Measurements from ENCODE around the gene SPDL1. TPM values are rescaled to one million over a fixed set of nuclear protein-coding genes. Genes with fewer than 3 reads are reported as not detected.

SPDL1 gene
- total and polyA plus RNA-seq, 4 donors, result 0.89 to 11.5 (median 3.0) TPM

DNA sequence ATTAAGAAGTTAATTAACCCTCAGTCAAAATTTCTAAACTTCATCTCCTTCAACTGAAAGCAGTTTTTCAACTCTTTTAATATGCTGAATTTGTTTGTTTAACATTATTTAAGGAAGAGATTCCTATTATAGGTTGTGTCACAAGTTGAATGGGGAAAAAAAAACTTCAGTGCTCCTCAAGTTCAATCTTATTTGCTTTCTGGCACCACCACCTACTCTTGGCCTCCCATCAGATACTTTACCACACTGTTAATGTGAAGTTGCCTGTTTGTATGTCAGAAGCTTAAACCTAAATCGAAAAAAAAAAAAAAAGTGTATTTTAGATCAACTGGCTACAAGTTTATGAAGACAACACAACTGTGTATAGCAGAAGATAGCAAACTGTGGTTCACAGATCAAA lies 49.4 kb downstream of the SPDL1 start:
- H3K4me3 ChIP-seq (ENCODE audit: low read depth in 1 of 3, low read length in 3 of 3), result no peak overlapping the region
- no peaks in the 10 kb centered on the region for H3K36me3 ChIP-seq (ENCODE audit: control insufficient read depth in 4 of 4, insufficient read depth in 3 of 4, low read depth in 1 of 4, low read length in 3 of 4)
- H3K4me1 ChIP-seq (ENCODE audit: control insufficient read depth in 4 of 4, insufficient read depth in 4 of 4, low read length in 3 of 4), result peaks cover 0 to 3% (median 0%) of the 10 kb centered on the region in 4 donors
- DNase-seq (ENCODE audit: low spot score), result no peak
- H3K27me3 ChIP-seq (ENCODE audit: control insufficient read depth in 4 of 4, insufficient read depth in 4 of 4, low read length in 3 of 4), result no peaks in the 10 kb centered on the region
- TF ChIP-seq, protein P1, sequence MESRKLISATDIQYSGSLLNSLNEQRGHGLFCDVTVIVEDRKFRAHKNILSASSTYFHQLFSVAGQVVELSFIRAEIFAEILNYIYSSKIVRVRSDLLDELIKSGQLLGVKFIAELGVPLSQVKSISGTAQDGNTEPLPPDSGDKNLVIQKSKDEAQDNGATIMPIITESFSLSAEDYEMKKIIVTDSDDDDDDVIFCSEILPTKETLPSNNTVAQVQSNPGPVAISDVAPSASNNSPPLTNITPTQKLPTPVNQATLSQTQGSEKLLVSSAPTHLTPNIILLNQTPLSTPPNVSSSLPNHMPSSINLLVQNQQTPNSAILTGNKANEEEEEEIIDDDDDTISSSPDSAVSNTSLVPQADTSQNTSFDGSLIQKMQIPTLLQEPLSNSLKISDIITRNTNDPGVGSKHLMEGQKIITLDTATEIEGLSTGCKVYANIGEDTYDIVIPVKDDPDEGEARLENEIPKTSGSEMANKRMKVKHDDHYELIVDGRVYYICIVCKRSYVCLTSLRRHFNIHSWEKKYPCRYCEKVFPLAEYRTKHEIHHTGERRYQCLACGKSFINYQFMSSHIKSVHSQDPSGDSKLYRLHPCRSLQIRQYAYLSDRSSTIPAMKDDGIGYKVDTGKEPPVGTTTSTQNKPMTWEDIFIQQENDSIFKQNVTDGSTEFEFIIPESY (IDR thresholded peaks at IDR 0.05), result no peak
- TF ChIP-seq, protein P2, sequence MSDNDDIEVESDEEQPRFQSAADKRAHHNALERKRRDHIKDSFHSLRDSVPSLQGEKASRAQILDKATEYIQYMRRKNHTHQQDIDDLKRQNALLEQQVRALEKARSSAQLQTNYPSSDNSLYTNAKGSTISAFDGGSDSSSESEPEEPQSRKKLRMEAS (IDR thresholded peaks at IDR 0.05), result no peak
- TF ChIP-seq TAF1 (conservative IDR thresholded peaks at IDR 0.05) (no peak), RXRA (IDR thresholded peaks at IDR 0.05) (no peak), JUND (IDR thresholded peaks at IDR 0.05) (no peak), SP1 (IDR thresholded peaks at IDR 0.05) (no peak), HNF4A (conservative IDR thresholded peaks at IDR 0.05) (no peak), EGR1 (IDR thresholded peaks at IDR 0.05; ENCODE audit: low read depth in 2 of 2) (no peak), GABPA (IDR thresholded peaks at IDR 0.05 in 1 of 2, conservative IDR thresholded peaks at IDR 0.05 in 1 of 2) (no peak)
- TF ChIP-seq, protein P3, sequence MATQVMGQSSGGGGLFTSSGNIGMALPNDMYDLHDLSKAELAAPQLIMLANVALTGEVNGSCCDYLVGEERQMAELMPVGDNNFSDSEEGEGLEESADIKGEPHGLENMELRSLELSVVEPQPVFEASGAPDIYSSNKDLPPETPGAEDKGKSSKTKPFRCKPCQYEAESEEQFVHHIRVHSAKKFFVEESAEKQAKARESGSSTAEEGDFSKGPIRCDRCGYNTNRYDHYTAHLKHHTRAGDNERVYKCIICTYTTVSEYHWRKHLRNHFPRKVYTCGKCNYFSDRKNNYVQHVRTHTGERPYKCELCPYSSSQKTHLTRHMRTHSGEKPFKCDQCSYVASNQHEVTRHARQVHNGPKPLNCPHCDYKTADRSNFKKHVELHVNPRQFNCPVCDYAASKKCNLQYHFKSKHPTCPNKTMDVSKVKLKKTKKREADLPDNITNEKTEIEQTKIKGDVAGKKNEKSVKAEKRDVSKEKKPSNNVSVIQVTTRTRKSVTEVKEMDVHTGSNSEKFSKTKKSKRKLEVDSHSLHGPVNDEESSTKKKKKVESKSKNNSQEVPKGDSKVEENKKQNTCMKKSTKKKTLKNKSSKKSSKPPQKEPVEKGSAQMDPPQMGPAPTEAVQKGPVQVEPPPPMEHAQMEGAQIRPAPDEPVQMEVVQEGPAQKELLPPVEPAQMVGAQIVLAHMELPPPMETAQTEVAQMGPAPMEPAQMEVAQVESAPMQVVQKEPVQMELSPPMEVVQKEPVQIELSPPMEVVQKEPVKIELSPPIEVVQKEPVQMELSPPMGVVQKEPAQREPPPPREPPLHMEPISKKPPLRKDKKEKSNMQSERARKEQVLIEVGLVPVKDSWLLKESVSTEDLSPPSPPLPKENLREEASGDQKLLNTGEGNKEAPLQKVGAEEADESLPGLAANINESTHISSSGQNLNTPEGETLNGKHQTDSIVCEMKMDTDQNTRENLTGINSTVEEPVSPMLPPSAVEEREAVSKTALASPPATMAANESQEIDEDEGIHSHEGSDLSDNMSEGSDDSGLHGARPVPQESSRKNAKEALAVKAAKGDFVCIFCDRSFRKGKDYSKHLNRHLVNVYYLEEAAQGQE (IDR thresholded peaks at IDR 0.05), result no peak
- TF ChIP-seq, protein P4, sequence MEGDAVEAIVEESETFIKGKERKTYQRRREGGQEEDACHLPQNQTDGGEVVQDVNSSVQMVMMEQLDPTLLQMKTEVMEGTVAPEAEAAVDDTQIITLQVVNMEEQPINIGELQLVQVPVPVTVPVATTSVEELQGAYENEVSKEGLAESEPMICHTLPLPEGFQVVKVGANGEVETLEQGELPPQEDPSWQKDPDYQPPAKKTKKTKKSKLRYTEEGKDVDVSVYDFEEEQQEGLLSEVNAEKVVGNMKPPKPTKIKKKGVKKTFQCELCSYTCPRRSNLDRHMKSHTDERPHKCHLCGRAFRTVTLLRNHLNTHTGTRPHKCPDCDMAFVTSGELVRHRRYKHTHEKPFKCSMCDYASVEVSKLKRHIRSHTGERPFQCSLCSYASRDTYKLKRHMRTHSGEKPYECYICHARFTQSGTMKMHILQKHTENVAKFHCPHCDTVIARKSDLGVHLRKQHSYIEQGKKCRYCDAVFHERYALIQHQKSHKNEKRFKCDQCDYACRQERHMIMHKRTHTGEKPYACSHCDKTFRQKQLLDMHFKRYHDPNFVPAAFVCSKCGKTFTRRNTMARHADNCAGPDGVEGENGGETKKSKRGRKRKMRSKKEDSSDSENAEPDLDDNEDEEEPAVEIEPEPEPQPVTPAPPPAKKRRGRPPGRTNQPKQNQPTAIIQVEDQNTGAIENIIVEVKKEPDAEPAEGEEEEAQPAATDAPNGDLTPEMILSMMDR (IDR thresholded peaks at IDR 0.05; ENCODE audit: low read depth, low read length, missing input control), result no peak
- 71% methylated on average over 1 of the region's 1 CpG for WGBS
- H3K27ac ChIP-seq (ENCODE audit: low read depth in 1 of 2, low read length in 2 of 2), result no peak overlapping the region
- no peaks in the 10 kb centered on the region for H3K9me3 ChIP-seq (ENCODE audit: control insufficient read depth in 4 of 4, low read length in 3 of 4)
- H3K9ac ChIP-seq (ENCODE audit: low read depth in 1 of 2, low read length in 2 of 2), result no peak overlapping the region

DNA sequence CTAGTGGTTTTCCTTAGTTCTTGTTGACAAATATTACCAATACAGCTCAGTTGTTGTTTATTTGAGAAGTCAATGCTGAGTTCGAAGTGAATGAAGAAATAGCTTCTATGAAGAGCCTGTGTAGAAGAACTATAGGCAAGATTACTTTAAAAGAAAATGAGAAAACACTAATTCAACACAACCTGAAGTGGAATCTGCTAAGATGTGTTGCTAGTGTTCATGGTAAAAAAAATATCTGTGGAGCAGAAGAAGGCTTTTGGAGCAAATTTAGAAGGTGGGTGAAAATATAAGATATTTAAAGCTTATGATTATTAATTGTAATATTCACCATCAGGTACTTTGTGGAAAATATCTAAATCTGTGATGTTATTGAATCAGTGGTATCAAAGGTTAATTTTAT lies 51.0 kb downstream of the SPDL1 start:
- no peak for DNase-seq (ENCODE audit: low spot score)
- no peaks in the 10 kb centered on the region for H3K36me3 ChIP-seq (ENCODE audit: control insufficient read depth in 4 of 4, insufficient read depth in 3 of 4, low read depth in 1 of 4, low read length in 3 of 4)
- 67% methylated on average over 1 of the region's 1 CpG for WGBS
- no peak overlapping the region for H3K27ac ChIP-seq (ENCODE audit: low read depth in 1 of 2, low read length in 2 of 2)
- H3K9ac ChIP-seq (ENCODE audit: low read depth in 1 of 2, low read length in 2 of 2), result no peak overlapping the region
- H3K27me3 ChIP-seq (ENCODE audit: control insufficient read depth in 4 of 4, insufficient read depth in 4 of 4, low read length in 3 of 4), result no peaks in the 10 kb centered on the region
- no peak for TF ChIP-seq NR2F2 (IDR thresholded peaks at IDR 0.05)
- TF ChIP-seq, protein P4 (IDR thresholded peaks at IDR 0.05; ENCODE audit: low read depth, low read length, missing input control), result no peak
- H3K4me3 ChIP-seq (ENCODE audit: low read depth in 1 of 3, low read length in 3 of 3), result no peak overlapping the region
- H3K9me3 ChIP-seq (ENCODE audit: control insufficient read depth in 4 of 4, low read length in 3 of 4), result peaks cover 0 to 6% (median 2%) of the 10 kb centered on the region in 4 donors
- H3K4me1 ChIP-seq (ENCODE audit: control insufficient read depth in 4 of 4, insufficient read depth in 4 of 4, low read length in 3 of 4), result peaks cover 0 to 3% (median 0%) of the 10 kb centered on the region in 4 donors

All from liver (tissue), 9 donors.